Measurements from ENCODE around the gene VASH2.
"Not testable (repeated sequence)": the region's sequence is repeated elsewhere in the genome, so short reads cannot be mapped to it uniquely, and the experiment has no call there.

VASH2 gene

DNA sequence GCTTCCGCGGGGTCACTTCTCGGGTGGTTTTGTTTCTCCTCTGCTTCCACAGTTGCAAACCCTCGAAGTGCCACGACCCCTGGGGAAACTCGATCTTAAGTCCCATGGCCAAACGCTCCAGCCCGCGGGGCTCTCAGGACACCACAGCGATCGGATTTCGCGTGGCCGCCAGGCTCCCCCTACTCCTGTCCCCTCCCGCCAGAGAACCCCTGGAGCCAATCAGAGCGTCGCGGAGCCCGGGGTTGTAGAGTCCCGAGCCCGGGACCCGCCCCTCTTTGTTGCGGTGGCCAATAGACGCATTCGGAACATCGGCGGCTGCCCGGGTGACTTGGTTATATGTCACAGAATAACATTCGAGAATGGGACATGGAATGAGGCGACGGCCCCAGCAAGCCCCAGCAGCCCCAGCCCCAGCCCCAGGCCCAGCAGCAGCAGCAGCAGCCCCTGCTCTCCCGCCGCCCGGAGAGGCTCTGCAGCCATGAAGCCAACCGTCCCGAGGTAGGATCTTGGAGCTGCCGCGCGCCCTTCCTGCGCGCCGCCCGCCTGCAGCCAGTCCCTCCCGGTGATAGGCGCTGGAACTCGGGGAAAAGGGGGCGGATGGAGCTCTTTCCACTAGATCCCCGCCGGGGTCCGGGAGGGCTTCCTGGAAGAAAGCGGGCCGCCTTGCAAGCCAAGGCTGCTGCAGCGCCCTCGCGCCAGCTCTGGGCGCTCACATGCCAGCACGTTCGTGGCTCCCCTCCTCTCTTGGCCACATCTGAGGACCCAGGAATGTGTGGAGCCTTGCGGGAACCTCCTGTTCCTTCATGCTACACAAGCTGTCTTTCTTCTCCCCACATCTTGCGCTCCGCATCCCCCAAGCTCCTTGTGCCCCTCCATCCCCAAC, at the start of gene VASH2:
Gene VASH2 (plus strand): TSS at position 299 of the 883 bp plus-strand sequence. CDS start 1,002 bp downstream, outside the sequence.
- FAIRE-seq: no peak

DNA sequence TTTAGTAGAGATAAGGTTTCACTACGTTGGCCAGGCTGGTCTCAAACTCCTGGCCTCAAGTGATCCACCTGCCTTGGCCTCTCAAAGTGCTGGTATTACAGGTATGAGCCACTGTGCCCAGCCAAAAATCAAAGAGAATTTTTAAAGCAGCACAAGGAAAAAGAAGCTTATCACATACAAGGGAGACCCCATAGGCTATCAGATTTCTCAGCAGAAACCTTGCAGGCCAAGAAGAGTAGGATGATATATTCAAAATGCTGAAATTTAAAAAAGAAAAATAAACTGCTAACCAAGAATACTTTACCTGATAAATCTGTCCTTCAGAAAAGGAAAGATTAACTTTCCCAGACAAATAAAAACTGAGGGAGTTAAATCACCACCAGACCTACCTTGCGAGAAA, 49.1 kb upstream of the VASH2 start:
- no peak for FAIRE-seq

DNA sequence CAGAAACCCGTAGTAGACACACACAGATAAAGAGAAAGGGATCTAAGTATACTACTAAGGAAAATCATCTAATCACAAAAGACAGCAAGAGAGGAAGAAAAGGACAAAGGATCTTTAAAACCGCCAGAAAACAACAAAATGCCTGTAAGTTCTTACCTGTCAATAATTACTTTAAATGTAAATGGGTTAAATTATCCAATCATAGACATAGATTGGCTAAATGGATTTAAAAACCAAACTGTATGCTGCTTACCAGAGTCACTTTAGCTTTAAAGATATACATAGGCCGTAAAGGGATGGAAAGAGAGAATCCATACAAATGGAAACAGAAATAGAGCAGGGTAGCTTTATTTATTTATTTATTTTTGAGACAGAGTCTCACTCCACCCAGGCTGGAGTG, 48.3 kb upstream of the VASH2 start:
- no peak for FAIRE-seq

DNA sequence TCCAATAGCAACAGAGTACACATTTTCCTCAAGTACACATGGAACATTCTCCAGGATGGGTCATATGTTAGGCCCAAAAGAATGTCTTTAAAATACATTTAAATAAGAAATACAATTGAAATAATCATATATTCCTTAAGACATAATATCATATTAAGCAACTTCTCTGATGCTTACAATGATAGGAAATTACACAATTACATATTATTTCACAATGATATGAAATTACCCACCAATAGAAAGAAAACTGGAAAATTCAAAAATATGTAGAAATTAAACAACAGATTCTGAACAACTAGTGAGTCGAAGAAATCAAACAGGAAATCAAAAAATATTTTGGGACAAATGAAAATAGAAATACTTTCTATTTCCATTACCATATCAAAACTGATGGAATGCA, 46.7 kb upstream of the VASH2 start:
- peak; percentile 60 for FAIRE-seq

DNA sequence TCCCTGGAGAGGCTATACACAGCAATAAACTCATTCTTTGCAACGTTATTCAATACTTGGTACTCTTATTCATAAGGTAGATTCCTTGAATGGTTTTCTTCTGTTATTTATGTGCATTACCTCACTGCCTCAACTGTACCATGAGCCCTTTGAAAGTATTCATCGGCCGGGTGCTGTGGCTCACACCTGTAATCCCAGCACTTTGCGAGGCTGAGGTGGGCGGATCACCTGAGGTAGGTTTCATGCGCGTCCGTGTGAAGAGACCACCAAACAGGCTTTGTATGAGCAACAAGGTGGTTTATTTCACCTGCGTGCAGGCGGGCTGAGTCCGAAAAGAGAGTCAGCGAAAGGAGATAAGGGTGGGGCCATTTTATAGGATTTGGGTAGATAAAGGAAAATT, 42.3 kb upstream of the VASH2 start:
- FAIRE-seq: not testable (repeated sequence)

DNA sequence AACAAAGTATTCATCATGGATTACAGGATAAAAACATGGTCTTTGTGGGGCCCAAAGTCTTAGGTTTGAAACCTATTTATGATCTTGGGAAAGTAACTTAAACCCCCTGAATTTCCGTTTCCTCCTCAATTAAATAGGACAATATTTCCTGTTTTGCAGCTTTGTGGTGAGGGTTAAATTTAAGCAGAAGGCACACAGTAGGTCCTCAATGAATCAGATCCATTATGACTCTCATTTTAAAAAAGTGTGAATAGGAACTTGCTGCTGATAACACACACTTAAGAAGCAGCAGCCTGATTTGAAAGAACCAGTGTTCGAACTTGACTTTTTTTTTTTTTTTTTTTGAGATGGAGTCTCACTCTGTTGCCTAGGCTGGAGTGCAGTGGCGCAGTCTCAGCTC, 41.4 kb upstream of the VASH2 start:
- no peak for FAIRE-seq

DNA sequence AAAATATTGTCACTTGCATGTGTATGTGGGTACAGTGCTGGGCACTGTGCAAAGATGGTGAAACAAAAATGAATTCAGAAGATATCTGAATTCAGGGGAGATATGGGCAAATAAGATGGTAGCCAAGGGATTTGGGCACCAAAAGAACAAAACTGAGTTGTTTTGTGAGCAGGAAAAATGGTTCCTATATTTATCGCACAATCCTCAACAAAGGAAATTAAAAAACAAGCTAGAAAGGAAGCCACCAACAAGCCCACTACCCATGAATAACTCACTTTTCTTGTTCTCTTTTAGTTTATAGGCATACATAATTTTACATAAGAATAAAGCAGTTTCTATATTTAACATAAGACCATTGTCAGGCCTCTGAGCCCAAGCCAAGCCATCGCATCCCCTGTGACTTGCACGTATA, 40.7 kb upstream of the VASH2 start:
- FAIRE-seq: no peak

DNA sequence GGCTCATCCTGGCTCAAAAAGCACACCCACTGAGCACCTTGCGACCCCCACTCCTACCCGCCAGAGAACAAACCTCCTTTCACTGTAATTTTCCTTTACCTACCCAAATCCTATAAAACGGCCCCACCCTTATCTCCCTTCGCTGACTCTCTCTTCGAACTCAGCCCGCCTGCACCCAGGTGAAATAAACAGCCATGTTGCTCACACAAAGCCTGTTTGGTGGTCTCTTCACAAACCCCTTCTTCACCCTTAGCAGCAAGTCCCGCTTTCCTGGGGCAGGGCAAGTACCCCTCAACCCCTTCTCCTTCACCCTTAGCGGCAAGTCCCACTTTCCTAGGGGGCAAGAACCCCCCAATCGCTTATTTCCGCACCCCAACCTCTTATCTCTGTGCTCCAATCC, 40.1 kb upstream of the VASH2 start:
- not testable (repeated sequence) for FAIRE-seq

DNA sequence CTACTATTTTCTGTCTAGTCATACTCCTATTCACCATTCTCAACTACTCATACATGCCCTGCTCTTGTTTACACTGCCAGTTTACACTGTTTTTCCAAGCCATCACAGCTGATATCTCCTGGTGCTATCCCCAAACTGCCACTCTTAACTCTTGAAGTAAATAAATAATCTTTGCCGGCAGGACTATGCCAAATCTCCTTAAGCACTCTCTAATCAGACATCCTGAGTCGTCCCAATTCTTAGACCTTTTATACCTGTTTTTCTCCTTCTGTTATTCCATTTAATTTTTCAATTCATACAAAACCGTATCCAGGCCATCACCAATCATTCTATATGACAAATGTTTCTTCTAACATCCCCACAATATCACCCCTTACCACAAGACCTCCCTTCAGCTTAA, 36.7 kb upstream of the VASH2 start:
- not testable (repeated sequence) for FAIRE-seq

DNA sequence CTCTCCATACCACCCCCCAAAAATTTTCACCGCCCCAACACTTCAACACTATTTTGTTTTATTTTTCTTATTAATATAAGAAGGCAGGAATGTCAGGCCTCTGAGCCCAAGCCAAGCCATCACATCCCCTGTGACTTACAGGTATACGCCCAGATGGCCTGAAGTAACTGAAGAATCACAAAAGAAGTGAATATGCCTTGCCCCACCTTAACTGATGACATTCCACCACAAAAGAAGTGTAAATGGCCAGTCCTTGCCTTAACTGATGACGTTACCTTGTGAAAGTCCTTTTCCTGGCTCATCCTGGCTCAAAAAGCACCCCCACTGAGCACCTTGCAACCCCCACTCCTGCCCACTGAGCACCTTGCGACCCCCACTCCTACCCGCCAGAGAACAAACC, 36.2 kb upstream of the VASH2 start:
- FAIRE-seq: not testable (repeated sequence)

DNA sequence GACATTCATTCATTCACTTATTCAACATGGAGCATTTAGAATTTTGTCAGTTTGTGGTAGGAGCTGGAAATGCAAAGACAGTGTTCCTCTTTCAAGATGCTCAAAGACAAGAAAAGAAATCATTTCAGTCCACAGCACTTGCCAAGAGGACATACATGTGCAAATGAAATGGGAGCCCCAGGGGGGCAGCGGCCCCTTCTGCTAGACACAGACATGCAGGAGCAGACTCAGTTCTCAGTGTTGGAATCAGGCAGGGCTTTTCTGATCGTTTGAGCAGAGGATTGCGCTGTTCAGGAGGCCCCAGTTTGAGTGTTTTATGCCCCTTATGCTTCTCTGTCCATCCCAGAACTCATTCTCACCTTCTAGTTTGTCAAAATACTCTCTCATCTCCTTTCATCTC, 35.6 kb upstream of the VASH2 start:
- FAIRE-seq: no peak

DNA sequence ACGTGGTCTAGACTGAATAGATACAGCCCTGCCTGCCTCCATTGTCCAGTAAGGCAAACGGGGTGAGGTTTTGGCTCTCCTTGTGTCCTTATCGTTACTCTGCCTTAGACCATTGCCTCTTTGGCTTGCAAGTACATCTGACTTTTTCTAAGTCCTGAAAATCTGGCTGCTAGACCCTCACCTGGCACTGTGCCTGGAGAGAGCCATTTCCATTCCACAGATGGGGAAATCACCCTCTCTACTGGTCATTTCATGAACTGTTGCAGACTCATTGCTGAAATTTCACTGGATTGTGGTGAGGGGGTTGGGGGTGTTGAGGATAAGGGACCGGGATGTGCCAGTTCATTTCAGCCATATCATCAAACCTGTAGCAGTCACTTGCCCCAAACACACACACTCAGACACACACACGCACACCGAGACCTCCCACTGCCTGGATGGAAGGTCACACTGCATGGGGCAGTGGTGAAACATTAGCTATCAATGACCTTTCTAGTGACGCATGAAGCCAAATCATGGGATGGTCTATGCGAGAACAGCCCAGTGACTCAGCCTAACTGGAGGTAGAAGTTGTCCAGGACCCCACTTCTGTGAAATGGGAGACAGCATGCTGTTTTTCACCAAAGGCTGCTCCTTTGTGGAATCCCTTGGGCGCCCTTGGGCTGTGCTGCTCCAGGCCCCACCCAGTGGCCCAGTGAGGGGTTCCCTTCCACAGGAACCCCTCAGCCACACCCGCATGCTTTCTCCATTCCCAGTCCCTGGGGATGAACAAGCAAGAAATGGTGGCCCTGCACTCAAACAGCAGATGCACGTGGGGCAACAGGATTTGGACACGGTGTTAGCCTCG, 34.9 kb upstream of the VASH2 start:
- FAIRE-seq: no peak

DNA sequence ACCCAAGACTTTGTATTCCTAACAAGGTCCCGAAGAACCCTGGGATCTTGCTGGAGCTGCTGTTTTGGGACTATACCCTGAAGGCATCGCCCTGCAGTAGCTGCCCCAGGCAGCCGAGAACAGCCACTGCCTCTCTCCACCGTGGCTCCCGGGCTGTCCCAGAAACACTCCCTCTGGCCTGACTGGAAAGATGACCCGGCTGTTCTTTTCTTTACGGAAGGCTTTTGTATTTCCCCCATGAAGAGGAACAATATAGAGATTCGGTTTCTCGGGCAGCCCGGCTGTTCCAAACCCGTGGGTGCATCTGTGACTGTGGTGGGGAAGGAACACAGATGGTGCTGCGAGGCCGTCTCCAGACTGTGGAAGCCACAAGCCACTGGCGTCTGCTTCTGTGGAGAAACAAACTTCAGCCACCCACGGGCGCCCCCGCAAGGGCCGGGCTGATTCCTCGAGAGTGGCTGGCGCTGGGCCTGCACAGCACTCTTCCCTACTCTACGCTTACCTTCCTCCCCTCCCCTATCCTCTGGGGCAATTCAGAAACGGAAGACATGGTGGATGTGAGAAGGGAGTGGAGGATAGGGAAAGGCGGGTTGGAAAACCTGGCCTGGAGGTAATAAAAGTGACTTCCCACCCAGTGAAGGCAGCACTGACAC, 33.7 kb upstream of the VASH2 start:
- FAIRE-seq: no peak

DNA sequence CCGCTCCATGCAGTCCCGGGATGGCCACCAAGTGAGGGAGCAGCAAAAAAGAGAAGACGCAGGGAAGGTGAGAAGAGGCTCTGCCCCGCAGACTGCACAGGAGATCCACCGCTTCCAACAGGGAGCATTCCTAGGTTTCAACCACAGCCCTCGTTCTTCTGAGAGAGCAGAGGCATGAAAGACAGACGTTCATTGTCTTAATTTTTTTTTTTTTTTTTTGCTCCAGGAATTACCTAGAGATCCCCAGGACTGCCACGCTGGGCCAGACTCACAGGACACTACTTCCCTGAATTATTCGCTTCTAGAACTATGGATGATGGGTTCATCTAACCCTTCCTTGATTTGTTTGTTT, 33.2 kb upstream of the VASH2 start:
- FAIRE-seq: no peak

DNA sequence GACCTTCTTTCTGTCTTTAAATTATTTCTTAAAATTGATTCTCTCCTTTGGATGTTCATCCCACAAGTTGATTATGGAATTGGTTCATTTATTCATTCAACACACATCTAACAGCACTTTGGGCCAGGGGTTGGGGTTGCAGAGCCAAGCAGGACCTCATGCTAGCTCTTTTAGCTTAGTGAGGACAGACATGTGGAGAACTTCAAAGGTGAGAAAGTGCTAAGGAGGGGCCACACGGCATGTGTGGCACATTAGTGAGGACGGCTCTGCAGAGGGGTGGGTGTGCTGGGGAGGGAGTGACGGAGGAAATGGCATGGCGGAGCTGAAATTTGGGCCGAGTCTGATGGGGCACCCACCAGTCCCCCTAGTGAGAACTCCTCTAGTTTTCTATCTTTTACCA, 32.5 kb upstream of the VASH2 start:
- FAIRE-seq: no peak

DNA sequence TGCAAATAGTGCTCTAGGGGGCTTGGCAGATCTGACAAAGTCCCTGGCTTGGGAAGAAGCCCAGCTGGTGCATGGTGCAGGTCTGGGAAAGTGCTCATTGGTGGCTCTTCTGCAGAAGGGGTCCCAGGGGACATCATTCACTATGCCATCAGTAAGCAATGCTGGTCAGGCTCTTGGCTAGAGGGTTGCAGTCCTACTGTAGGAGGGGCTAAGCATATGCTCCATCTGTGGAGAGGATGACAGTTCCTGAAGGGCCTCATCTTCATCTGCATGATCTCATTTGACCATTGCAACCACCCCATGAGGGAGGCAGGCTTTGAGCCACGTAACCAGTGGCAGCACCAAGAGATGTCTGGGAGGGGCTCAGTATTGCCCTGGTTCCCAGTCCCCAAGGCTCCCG, 31.5 kb upstream of the VASH2 start:
- FAIRE-seq: no peak

DNA sequence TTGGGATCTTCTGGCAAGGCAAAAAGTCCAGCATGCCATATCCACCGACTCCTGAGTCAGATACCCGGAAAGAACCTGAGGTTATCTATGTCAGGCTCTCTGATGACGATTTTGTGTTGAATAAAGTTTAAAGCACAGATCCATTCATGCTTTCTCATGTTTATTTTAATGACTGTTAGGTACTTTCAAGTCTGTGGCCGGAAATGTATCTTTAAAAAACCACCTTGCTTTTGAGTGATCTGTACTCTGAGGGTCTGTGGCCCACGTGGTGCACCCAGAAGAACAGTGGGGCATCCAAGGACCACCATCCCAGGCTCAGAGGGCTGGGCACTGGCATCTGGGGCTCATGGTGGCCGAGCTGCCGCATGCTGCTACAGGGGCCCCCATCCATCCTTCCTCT, 30.1 kb upstream of the VASH2 start:
- no peak for FAIRE-seq

DNA sequence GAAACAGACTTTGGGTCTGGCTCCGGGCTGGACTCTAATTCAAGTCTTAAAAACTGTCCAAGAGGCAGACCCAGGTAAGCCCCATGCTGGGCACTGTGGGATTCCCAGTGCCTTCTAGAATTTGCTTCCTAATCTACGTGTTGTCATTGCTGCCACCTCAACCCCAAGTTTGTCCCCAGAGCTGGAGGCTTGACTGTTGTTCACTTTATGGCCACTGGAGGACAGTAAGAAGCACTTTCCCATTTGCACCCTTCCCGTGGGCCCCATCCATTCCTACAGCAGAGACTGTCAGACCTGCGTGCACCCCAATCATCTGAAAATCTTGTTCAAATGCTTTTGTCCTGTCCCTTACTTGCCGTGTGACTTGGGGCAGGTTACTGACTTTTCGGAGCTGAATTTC, 29.4 kb upstream of the VASH2 start:
- FAIRE-seq: no peak

DNA sequence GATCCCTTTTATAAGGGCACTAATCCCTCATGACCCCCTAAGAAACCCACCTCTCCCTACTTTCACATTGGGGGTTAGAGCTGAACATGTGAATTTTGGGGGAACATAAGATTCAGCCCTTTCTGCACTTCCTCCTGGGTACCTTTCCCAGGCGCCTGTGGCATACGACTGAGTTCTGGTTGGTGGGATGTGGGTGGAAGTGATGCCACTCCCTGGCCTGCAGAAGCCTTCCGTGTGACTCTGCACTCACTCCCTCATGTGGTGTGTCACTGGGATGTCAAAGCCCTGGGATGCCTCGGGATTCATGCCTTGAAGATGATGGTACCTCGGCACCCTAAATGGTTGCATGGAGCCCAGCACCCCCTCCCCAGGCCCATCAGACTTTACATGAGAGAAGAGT, 28.3 kb upstream of the VASH2 start:
- FAIRE-seq: no peak

DNA sequence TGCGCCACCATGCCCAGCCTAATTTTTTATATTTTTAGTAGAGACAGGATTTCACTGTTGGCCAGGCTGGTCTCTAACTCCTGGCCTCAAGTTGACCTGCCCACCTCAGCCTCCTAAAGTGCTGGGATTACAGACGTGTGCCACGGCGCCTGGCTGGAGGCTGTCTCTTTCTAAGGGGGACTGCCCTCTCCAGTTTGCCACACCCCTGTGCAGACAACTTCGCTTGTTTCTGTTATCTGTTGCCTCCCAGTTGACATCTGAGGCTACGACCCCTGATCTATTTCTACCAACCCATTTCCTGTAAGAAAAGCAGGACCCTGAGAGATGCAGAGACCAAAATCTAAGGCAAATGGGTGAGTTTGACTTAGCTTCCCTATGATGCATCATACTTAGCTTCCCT, 24.0 kb upstream of the VASH2 start:
- no peak for FAIRE-seq

DNA sequence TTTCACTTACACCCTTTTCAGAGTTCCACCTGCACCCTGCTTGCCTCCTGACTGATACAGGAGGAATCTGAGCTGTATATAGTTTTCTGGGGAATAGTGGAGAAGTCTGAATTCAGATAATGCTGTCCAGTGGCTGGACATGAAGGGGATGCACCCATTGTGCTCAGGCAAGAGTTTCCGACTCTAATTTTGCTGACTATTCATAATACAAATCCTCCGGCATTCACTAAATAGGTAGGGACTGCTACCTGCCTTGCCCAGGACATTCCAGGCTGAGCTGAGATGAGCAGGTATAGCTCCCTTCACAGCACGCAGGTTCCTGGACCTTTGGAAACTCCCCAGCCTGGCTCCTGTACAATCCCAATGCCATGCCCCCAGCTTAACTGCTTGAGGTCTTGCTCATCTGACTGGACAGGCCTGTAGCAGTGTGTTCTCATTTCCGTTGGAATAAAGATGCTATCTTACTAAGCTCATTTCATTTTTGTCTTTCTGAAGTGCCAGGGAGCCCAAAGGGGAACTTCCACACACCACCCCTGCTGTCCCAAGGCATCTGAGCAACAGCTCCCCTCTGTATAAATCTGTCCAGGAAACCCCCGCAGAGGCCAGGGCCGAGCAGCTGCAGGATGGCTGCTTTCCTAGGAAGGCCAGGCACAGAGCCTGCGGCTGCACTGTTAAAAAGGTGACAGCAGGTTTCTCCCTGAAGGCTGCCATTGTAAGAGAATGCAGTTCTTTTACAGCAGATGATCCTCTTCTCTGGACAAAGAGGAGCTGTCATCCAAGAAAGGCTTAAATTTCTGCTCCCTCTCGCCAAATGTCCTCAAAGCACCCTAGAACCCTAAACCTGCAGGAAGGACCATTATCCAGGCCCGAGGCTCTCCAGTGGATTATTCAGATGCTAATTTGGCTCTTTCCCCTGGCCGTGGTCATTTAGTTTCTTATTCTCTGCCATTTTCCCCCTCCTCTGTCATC, 21.7 kb upstream of the VASH2 start:
- no peak for FAIRE-seq

DNA sequence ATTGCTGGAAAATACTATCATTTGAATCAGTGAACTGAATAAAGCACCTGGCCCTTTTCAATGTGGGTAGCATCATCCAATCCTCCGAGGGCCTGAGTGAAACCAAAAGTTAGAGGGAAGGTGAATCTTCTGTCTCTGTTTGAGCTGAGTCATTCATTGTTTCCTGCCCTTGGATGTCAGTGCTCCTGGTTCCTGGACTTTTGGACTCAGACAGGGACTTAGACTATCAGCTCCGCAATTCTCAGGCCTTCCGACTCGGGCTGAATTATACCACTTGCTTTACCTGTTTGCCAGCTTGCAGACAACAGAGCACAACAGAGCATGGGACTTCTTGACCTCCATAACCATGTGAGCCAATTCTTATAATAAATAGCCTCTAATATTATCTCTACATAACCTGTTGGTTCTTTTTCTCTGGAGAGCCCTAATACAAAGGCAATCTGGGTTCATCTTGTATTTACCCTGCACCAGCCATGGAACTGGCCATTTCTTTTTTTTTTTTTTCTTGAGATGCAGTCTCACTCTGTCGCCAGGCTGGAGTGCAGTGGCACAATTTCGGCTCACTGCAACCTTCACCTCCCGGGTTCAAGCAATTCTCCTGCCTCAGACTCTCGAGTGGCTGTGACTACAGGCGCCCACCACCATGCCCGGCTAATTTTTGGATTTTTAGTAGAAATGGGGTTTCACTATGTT, 19.2 kb upstream of the VASH2 start:
- no peak for FAIRE-seq
